HG02943 (cell line): Measurements from ENCODE around the gene EVX1.

ENCODE experiments used
- ATAC-seq: cut with Tn5 transposase; IDR thresholded peaks from one replicate; pipeline ENCODE4 v1.9.1; 2021; ENCODE audit warnings: mild to moderate bottlenecking, low read depth, moderate library complexity; ENCODE audit not compliant: unreplicated experiment

Gene EVX1

GRCh38 chr7:27224983-27225934 is 17.3 kb upstream of the EVX1 start:
- no peak for ATAC-seq

GRCh38 chr7:27229448-27229847 is 13.2 kb upstream of the EVX1 start:
- ATAC-seq, result no peak

- no peak for ATAC-seq
Measured at GRCh38 chr7:27235387-27236311, 7.0 kb upstream of the EVX1 start.

DNA sequence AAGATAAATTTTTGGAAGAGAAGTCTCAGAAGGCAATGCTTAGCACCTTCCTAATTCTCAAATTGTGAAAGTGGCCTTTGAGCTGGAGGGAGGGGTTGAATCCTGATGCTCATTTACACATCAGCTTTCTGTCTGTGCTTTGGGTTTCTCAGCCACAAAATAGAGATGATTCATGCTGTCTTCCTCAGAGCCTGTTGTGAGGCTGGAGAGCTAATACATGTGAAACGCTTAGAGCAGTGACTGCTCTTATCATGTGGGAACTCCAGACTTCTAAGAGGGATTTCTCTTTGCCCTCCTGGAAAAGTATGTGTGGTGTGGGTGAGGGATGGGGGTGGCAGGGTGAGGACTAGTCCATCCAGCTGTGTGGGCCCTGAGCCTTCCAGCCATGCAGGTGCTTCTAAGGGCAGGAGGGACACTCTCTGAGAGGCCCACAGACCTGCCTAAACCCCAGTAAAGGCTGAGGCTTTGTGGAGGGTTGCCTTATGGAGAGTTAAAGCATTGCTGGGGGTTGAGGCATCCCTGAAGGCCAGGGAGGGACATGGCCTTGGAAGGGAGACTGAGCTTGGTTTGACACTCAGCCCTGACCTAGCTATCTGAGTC is 4.8 kb upstream of the EVX1 start:
- ATAC-seq, result no peak

GRCh38 chr7:27238979-27239386 is 3.6 kb upstream of the EVX1 start:
- ATAC-seq, result no peak

- no peak for ATAC-seq
Measured at GRCh38 chr7:27239387-27240014, 3.1 kb upstream of the EVX1 start.

DNA sequence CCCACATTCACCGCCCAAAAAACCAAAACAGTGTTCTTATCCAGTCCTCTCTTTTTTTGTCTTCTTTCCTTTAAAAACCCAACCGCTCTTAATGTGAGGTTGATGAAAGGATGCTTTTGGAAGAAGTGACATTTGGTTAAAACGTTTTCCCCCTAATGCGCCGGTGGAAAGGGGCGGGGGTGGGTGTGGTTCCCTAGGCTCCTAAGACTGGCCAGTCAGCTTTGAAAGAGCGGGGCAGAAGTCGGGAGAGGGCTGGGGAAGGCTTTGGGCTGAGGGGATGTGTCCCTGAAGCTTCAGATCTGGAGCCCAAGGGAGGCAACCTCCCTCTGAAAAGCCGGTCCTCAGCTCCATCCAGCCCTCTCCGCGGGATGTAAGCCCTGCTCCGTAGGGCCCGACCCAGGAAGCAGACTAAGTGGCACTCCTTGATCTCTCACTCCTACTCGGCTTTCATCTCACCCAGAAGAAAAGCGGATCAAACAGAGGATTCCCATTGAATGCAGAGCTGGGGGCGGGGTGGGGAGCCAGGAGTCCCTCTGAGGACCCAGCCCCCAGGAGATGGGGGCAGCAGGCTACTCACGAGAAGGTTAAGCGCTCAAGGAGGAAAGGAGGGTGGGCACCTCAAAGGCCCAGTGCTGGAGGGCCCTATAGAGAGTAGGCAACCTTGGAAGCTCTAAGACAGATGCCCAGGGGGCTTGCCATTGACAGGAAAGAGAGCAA is 2.4 kb upstream of the EVX1 start:
- ATAC-seq, result no peak

- no peak for ATAC-seq
Measured at GRCh38 chr7:27241189-27242056, 1.2 kb upstream of the EVX1 start.

DNA sequence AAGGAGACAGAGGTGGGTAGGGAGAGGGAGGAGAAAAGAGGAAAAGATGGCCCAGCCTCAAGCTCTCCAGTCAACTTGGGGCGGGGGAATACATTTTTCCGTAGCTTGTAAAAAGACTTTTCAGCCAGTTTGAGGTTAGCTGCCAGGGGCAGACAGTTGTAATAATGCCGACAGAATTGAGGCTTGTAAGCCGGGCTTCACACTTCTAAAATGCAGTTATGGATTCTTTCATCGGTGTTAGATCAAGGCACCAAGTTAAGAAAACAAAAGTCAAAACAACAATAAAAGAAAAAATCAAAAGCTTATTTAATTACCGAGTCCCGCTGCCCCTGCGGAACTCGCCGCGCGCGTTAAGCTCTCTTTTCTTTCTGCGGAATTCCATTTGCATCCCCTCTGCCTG is 448 bp upstream of the EVX1 start:
- ATAC-seq, result no peak

GRCh38 chr7:27243340-27244163 is 950 bp downstream of the EVX1 start:
- no peak for ATAC-seq

GRCh38 chr7:27244488-27245123 is 2.0 kb downstream of the EVX1 start:
- ATAC-seq, result no peak

- ATAC-seq, result no peak
Measured at GRCh38 chr7:27245124-27245797, 2.7 kb downstream of the EVX1 start.

- no peak for ATAC-seq
Measured at GRCh38 chr7:27245798-27246691, 3.4 kb downstream of the EVX1 start.

- no peak for ATAC-seq
Measured at GRCh38 chr7:27247000-27247399, 4.4 kb downstream of the EVX1 start.

DNA sequence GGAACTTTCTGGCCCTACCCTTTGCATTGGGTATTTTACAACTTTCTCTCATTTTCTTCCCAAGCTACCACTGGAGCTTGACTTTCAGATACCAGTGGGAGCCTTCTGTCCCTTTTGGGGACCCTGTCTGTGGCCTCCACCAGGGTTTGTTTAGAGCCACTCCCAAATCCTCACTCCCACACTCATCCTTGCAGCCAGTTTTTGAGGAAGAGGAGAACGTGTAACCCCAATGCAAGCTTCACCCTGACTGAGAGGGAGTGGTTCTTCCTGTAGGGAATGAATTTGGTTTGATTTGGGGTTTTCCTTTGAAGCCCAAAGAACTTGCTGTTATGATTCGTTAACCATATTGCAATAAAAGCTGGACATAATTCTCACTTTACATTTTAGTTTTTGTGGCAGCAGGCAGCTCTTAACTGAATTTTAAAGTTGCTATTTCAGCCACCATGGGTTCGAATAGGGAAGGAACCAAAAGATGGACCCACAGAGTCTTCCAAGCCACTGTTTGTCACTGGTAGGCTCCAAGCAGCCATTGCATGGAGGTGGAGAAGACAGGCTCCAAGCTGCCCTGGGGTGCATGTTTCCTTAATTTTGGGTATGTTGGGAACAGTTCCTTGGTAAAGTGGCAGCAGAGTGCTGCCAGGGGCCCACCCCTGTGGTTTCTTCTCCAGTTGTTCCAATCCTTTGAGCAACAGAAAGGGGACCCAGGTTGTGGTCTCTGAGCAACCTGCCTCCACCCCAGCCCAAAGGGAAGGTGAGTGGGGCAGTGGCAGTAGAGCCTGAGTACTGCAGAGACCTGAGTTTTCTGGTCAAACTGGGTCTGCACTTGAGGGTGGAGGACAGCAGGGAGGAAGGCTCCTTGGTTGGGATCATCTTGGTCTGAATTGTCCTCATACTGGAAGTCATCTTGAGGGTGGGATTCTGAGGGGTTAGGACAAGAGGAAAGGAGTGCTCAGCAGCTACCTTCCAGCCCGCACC is 5.1 kb downstream of the EVX1 start:
- ATAC-seq, result no peak
